Keratinocyte (primary cell): ENCODE data around the gene BICDL1. TPM values are rescaled to one million over a fixed set of nuclear protein-coding genes. Genes with fewer than 3 reads are reported as not detected.

ENCODE experiments used
- DNase-seq: peaks from one replicate; pipeline ENCODE4 v3.0.0-alpha.2; 2011; ENCODE audit warnings: low read depth, missing footprints, low spot score
- FAIRE-seq: peaks from 2 replicates; lab custom pipeline; 2011; peaks lifted over from hg19 to GRCh38; lab: Jason Lieb, UNC
- H2AFZ ChIP-seq: 2 replicates; pipeline ENCODE4 v1.6.0; 2012; ENCODE audit warnings: low read length, control low read depth, inconsistent platforms; ENCODE audit not compliant: control insufficient read depth
- H3K27ac ChIP-seq: 2 replicates; pipeline ENCODE4 v1.5.1; 2011; ENCODE audit warnings: low read length; ENCODE audit not compliant: control insufficient read depth, insufficient read depth
- H3K27me3 ChIP-seq: 3 replicates; pipeline ENCODE4 v1.6.0; 2011; ENCODE audit warnings: low read length; ENCODE audit not compliant: control insufficient read depth, insufficient read depth; ENCODE audit errors: extremely low read depth
- H3K36me3 ChIP-seq, 2 experiments: 2 replicates in 1 of 2; 3 replicates in 1 of 2; pipeline ENCODE4 v1.5.1; 2011; ENCODE audit warnings: low read length in 2 of 2, mild to moderate bottlenecking in 1 of 2; ENCODE audit not compliant: control insufficient read depth in 2 of 2, insufficient read depth in 2 of 2; ENCODE audit errors: extremely low read depth in 1 of 2
- H3K4me1 ChIP-seq: 3 replicates; pipeline ENCODE4 v1.5.1; 2011; ENCODE audit warnings: low read length; ENCODE audit not compliant: control insufficient read depth, insufficient read depth; ENCODE audit errors: extremely low read depth
- H3K4me2 ChIP-seq: 3 replicates; pipeline ENCODE4 v1.6.0; 2011; ENCODE audit warnings: low read depth, low read length; ENCODE audit not compliant: control insufficient read depth, insufficient read depth; ENCODE audit errors: extremely low read depth
- H3K4me3 ChIP-seq, 3 experiments: fragments of 200-600 bp in 1 of 3; sonication (generic) in 1 of 3; 2 replicates in 2 of 3; 3 replicates in 1 of 3; pipeline ENCODE4 v1.5.1; 2011 to 2016; ENCODE audit warnings: low read length in 3 of 3, mild to moderate bottlenecking in 3 of 3, control low read depth in 2 of 3, inconsistent platforms in 1 of 3, low read depth in 1 of 3, mixed read lengths in 1 of 3, mixed run types in 1 of 3, moderate library complexity in 1 of 3; ENCODE audit not compliant: control insufficient read depth in 2 of 3, insufficient read depth in 2 of 3; ENCODE audit errors: extremely low read depth in 1 of 3
- H3K79me2 ChIP-seq: 2 replicates; pipeline ENCODE4 v1.6.0; 2012; ENCODE audit warnings: low read length; ENCODE audit not compliant: control insufficient read depth, insufficient read depth
- H3K9ac ChIP-seq: 3 replicates; pipeline ENCODE4 v1.6.0; 2011; ENCODE audit warnings: low read length; ENCODE audit not compliant: control insufficient read depth, insufficient read depth; ENCODE audit errors: extremely low read depth
- H3K9me1 ChIP-seq: 3 replicates; pipeline ENCODE4 v1.6.0; 2011; ENCODE audit warnings: low read length; ENCODE audit not compliant: control insufficient read depth, insufficient read depth; ENCODE audit errors: extremely low read depth
- H3K9me3 ChIP-seq: 2 replicates; pipeline ENCODE4 v1.5.1; 2012; ENCODE audit warnings: low read depth, low read length; ENCODE audit not compliant: control insufficient read depth
- H4K20me1 ChIP-seq: 3 replicates; pipeline ENCODE4 v1.6.0; 2011; ENCODE audit warnings: low read length; ENCODE audit not compliant: control insufficient read depth, insufficient read depth; ENCODE audit errors: extremely low read depth
- EZH2 ChIP-seq: IDR thresholded peaks from one replicate; pipeline ENCODE4 v1.6.1; 2012; ENCODE audit warnings: inconsistent platforms, mild to moderate bottlenecking, low read length, moderate library complexity
- dilution Hi-C: fragments of 300-500 bp; cut with MboI; formaldehyde crosslinking; loops from one replicate; pipeline ENCODE4 v1.7.0; 2020; ENCODE audit warnings: low sequenced_read_pairs; ENCODE audit not compliant: extremely low pct_ligation_motif_present
- polyA plus RNA-seq, 5 experiments: library from polyadenylated mRNA; depleted of rRNA in 3 of 5; stranded (reverse) in 3 of 5; stranded (forward) in 1 of 5; unstranded in 1 of 5; fragments of >200 nt; gene quantifications; 1 replicate in 1 of 5; 2 replicates in 3 of 5; 3 replicates in 1 of 5; pipeline versions ENCODE4 v1.2.1 to v1.2.3, GENCODE V29; 2011 to 2012; ENCODE audit warnings: missing spikeins in 2 of 5, low read depth in 1 of 5, low replicate concordance in 1 of 5
- TF ChIP-seq, protein P1 (sequence below), 3 experiments: IDR thresholded peaks in 1 of 3; conservative IDR thresholded peaks in 1 of 3; optimal IDR thresholded peaks in 1 of 3; 2 replicates in 2 of 3; 3 replicates in 1 of 3; pipeline versions ENCODE3 to v1.5.1; 2011; ENCODE audit warnings: low read length in 3 of 3, mild to moderate bottlenecking in 3 of 3, moderate library complexity in 2 of 3, control low read depth in 1 of 3, inconsistent platforms in 1 of 3; ENCODE audit not compliant: insufficient read depth in 2 of 3; ENCODE audit errors: extremely low read depth in 1 of 3

Gene BICDL1
- polyA plus RNA-seq, 1 donor (not counting 4 experiments of a cell fraction or from before 2014, with no cell fraction given), result 6.4 TPM

DNA sequence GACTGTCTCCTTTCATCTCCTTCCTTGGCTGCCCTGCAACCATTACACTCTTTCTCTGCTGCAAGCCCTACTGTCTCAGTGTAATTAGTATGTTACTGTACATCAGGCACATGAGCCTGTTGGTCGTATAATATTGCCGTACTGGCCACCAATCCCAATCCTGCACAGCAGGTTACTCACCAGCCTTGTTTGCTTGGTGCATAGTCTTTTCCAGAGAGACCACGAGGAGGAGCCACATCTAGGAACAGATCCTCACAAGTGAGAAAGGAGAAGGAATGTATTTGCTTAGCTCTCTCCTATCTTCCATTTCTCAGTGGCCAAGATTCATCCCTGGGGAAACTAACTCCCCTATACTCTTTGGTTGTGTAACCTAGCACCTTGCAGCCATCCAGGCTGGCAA, 33.0 kb upstream of the BICDL1 start:
- no peaks in the 10 kb centered on the region for H3K79me2 ChIP-seq
- no peaks in the 10 kb centered on the region for H3K4me1 ChIP-seq
- FAIRE-seq (no peak), DNase-seq (no peak)
- no peak overlapping the region for H3K4me3 ChIP-seq
- dilution Hi-C loops, result no loop called here
- H3K4me2 ChIP-seq, result no peak overlapping the region
- no peaks in the 10 kb centered on the region for H3K9me1 ChIP-seq
- H4K20me1 ChIP-seq, result no peaks in the 10 kb centered on the region
- H2AFZ ChIP-seq, result no peak overlapping the region
- H3K27me3 ChIP-seq, result no peaks in the 10 kb centered on the region
- TF ChIP-seq EZH2, result no peak
- H3K36me3 ChIP-seq, result no peaks in the 10 kb centered on the region
- no peak overlapping the region for H3K9ac ChIP-seq
- no peak overlapping the region for H3K27ac ChIP-seq
- peaks cover 4% of the 10 kb centered on the region for H3K9me3 ChIP-seq

GRCh38 chr12:119957135-119957534, 31.9 kb upstream of the BICDL1 start:
- Histone ChIP-seq H2AFZ (no peak overlapping the region), H3K4me2 (no peak overlapping the region), H3K4me1 (no peaks in the 10 kb centered on the region), H3K36me3 (no peaks in the 10 kb centered on the region), H3K9ac (no peak overlapping the region), H3K9me3 (peaks cover 4% of the 10 kb centered on the region), H3K79me2 (no peaks in the 10 kb centered on the region), H3K27ac (no peak overlapping the region), H3K4me3 (no peak overlapping the region), H4K20me1 (no peaks in the 10 kb centered on the region), H3K27me3 (no peaks in the 10 kb centered on the region), H3K9me1 (no peaks in the 10 kb centered on the region)
- TF ChIP-seq, protein P1, sequence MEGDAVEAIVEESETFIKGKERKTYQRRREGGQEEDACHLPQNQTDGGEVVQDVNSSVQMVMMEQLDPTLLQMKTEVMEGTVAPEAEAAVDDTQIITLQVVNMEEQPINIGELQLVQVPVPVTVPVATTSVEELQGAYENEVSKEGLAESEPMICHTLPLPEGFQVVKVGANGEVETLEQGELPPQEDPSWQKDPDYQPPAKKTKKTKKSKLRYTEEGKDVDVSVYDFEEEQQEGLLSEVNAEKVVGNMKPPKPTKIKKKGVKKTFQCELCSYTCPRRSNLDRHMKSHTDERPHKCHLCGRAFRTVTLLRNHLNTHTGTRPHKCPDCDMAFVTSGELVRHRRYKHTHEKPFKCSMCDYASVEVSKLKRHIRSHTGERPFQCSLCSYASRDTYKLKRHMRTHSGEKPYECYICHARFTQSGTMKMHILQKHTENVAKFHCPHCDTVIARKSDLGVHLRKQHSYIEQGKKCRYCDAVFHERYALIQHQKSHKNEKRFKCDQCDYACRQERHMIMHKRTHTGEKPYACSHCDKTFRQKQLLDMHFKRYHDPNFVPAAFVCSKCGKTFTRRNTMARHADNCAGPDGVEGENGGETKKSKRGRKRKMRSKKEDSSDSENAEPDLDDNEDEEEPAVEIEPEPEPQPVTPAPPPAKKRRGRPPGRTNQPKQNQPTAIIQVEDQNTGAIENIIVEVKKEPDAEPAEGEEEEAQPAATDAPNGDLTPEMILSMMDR (optimal IDR thresholded peaks at IDR 0.05 in 1 of 3, IDR thresholded peaks at IDR 0.05 in 1 of 3, conservative IDR thresholded peaks at IDR 0.05 in 1 of 3; ENCODE audit: extremely low read depth in 1 of 3, insufficient read depth in 2 of 3, low read length in 3 of 3), result no peak
- TF ChIP-seq EZH2, result no peak
- no peak for FAIRE-seq
- no peak for DNase-seq
- dilution Hi-C loops, result no loop called here

DNA sequence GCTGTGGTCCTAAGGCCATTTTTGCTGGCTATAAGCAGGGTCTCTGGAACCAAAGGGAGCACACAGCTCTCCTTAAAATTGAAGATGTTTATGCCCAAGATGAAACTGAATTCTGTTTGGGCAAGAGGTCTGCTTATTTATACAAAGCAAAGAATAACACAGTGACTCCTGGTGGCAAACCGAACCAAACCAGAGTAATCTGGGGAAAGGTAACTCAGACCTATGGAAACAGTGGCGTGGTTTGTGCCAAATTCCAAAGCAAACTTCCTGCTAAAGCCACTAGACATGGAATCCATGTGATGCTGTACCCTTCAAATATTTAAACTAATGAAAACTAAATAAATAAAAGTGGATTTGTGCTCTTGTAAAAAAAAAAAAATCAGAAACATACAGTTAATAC, 29.6 kb upstream of the BICDL1 start:
- no peak for FAIRE-seq
- Histone ChIP-seq H3K4me1 (no peaks in the 10 kb centered on the region), H3K9ac (no peak overlapping the region), H3K4me2 (no peak overlapping the region), H3K36me3 (no peaks in the 10 kb centered on the region), H3K4me3 (no peak overlapping the region), H3K79me2 (no peaks in the 10 kb centered on the region), H3K27me3 (no peaks in the 10 kb centered on the region), H3K9me1 (no peaks in the 10 kb centered on the region), H3K27ac (no peak overlapping the region), H3K9me3 (peaks cover 4% of the 10 kb centered on the region), H2AFZ (no peak overlapping the region), H4K20me1 (no peaks in the 10 kb centered on the region)
- DNase-seq, result no peak
- dilution Hi-C loops, result no loop called here
- TF ChIP-seq, protein P1 (optimal IDR thresholded peaks at IDR 0.05 in 1 of 3, IDR thresholded peaks at IDR 0.05 in 1 of 3, conservative IDR thresholded peaks at IDR 0.05 in 1 of 3; ENCODE audit: extremely low read depth in 1 of 3, insufficient read depth in 2 of 3, low read length in 3 of 3), result no peak
- TF ChIP-seq EZH2, result no peak
